Pancreas (tissue), 10 donors: ENCODE results near the gene MAD1L1. TPM values are rescaled to one million over a fixed set of nuclear protein-coding genes. Genes with fewer than 3 reads are reported as not detected.
"Not testable (repeated sequence)": the region's sequence is repeated elsewhere in the genome, so short reads cannot be mapped to it uniquely, and the experiment has no call there.

ENCODE experiments used
- ATAC-seq, 4 donors: fragments of 200-7000 bp; cut with Tn5 transposase; one replicate each; pipeline versions ENCODE4 v1.8.0 to v1.9.1; 2020; ENCODE audit warnings: mild to moderate bottlenecking in 4 of 4, moderate library complexity in 4 of 4
- DNase-seq, 6 donors: peaks; one replicate each; pipeline ENCODE4 v3.0.0-alpha.2; 2020
- FAIRE-seq: peaks from 2 replicates; lab custom pipeline; 2012; peaks lifted over from hg19 to GRCh38; lab: Jason Lieb, UNC
- H3K27ac ChIP-seq, 4 donors: fragments of 200-600 bp; sonication (generic); 1 replicate in 3 of 4; 2 replicates in 1 of 4; pipeline versions ENCODE4 v1.5.0 to v1.8.0; 2020
- H3K27me3 ChIP-seq, 4 donors: fragments of 200-600 bp; one replicate each; pipeline ENCODE4 v1.8.0; 2021
- H3K36me3 ChIP-seq, 3 donors: fragments of 200-600 bp; sonication (generic) in 1 of 3; one replicate each; pipeline versions ENCODE4 v1.5.0 to v1.8.0; 2020 to 2021
- H3K4me1 ChIP-seq, 3 donors: fragments of 200-600 bp; one replicate each; pipeline ENCODE4 v1.8.0; 2021
- H3K4me3 ChIP-seq, 4 donors: fragments of 200-600 bp; sonication (generic) in 2 of 4; one replicate each; pipeline versions ENCODE4 v1.5.0 to v1.8.0; 2020 to 2021
- H3K9me3 ChIP-seq, 4 donors: fragments of 200-600 bp; one replicate each; pipeline ENCODE4 v1.8.0; 2021
- CTCF ChIP-seq, 4 donors: fragments of 200-600 bp; sonication (generic) in 3 of 4; IDR thresholded peaks; one replicate each; pipeline versions ENCODE4 v1.5.0 to v1.8.0; 2021; ENCODE audit warnings: antibody characterized with exemption in 4 of 4
- WGBS, 2 donors: extraction: QIAGEN DNeasy Blood & Tissue Kit; methylation state at CpG; one replicate each; pipeline ENCODE4 v1.1.7; 2013; 5-methylcytosine and 5-hydroxymethylcytosine counted together
- intact Hi-C, 3 donors: fragments of 100-400 bp; cut with DNase I; formaldehyde crosslinking; loops; one replicate each; pipeline versions ENCODE4 v1.11.1 to v1.14.2; 2022
- polyA plus RNA-seq, 2 donors: library from polyadenylated mRNA; stranded (reverse); fragments of 200-250 nt; gene quantifications; one replicate each; pipeline ENCODE4 v1.2.3, GENCODE V29; 2013
- total RNA-seq, 6 donors: library from RNA; stranded (reverse); fragmentation: NEBNext Ultra II Directional in 4 of 6; extraction: Animal tissue kit (Norgen Biotek cat#: 25700) in 4 of 6; gene quantifications; one replicate each; pipeline versions ENCODE4 v1.2.1 to v1.2.4, GENCODE V29; 2021 to 2023
- donor health status: healthy with polysubstance abuse.
- donor health status: DM: no; HTN: no; CAD: no; lungs with moderate emphysema.
- donor health status: DM: no; HTN: no; CAD: no.
- donor health status: control.
- donor health status: control.
- donor health status: Bipolar disorder and iron deficiency.
- donor health status: DM: yes; HTN: yes; CAD: no.
- donor health status: DM: no; HTN: no; CAD: no.
- donor health status: DM: no; HTN: no; CAD: no.
- donor health status: DM: yes; HTN: yes; CAD: no.

MAD1L1 gene
- total and polyA plus RNA-seq, 8 donors, result 9.8 to 28.2 (median 11.9) TPM

- Histone ChIP-seq H3K36me3 (no peaks in the 10 kb centered on the region), H3K27me3 (no peaks in the 10 kb centered on the region), H3K4me1 (peaks cover 0 to 4% (median 3%) of the 10 kb centered on the region in 3 donors), H3K9me3 (no peaks in the 10 kb centered on the region), H3K27ac (no peak overlapping the region), H3K4me3 (no peak overlapping the region)
- WGBS, 2 donors, result 93% methylated on average over 31 to 35 of the region's 36 CpGs
- DNase-seq (peak in 1 of 6 donors; percentile 72), FAIRE-seq (no peak), ATAC-seq (no peak)
- intact Hi-C loops, result no loop called here
- TF ChIP-seq CTCF (IDR thresholded peaks at IDR 0.05), result no peak
Observed at GRCh38 chr7:1930381-1931065, 302.2 kb downstream of the MAD1L1 start.

- H3K27ac ChIP-seq, H3K9me3 ChIP-seq, ATAC-seq, intact Hi-C loops, H3K4me3 ChIP-seq, H3K36me3 ChIP-seq, FAIRE-seq, H3K27me3 ChIP-seq, H3K4me1 ChIP-seq: not testable (repeated sequence)
- DNase-seq, result peak in 1 of 6 donors; percentile 62
- WGBS, 2 donors, result 94 to 95% methylated on average over 22 to 29 of the region's 29 CpGs
Observed at GRCh38 chr7:1929349-1929925, 303.3 kb downstream of the MAD1L1 start.

- Histone ChIP-seq H3K4me1 (peaks cover 0 to 4% (median 3%) of the 10 kb centered on the region in 3 donors), H3K27me3 (no peaks in the 10 kb centered on the region), H3K4me3 (peak overlapping the region in 1 of 4 donors; percentile 14), H3K27ac (no peak overlapping the region), H3K9me3 (no peaks in the 10 kb centered on the region), H3K36me3 (no peaks in the 10 kb centered on the region)
- TF ChIP-seq CTCF (IDR thresholded peaks at IDR 0.05), result no peak
- peak; percentile 85 to 96 (median 90) for DNase-seq
- ATAC-seq, result peak; percentile 98 to 99 (median 98)
- intact Hi-C loops, result no loop called here
- no peak for FAIRE-seq
- 51 to 53% methylated on average over 20 of the region's 20 CpGs for WGBS, 2 donors
Observed at GRCh38 chr7:1928645-1929348, 303.9 kb downstream of the MAD1L1 start.

GRCh38 chr7:1927937-1928644 lies 304.7 kb downstream of the MAD1L1 start:
- peaks cover 0 to 4% (median 3%) of the 10 kb centered on the region in 3 donors for H3K4me1 ChIP-seq
- H3K27me3 ChIP-seq, result no peaks in the 10 kb centered on the region
- TF ChIP-seq CTCF (IDR thresholded peaks at IDR 0.05), result no peak
- no peaks in the 10 kb centered on the region for H3K9me3 ChIP-seq
- peak overlapping the region in 1 of 4 donors; percentile 14 for H3K4me3 ChIP-seq
- ATAC-seq (peak in 2 of 4 donors; percentile 19 to 45), FAIRE-seq (no peak), DNase-seq (peak in 2 of 6 donors; percentile 31 to 47)
- H3K27ac ChIP-seq, result no peak overlapping the region
- intact Hi-C loops, result no loop called here
- no peaks in the 10 kb centered on the region for H3K36me3 ChIP-seq
- 71 to 74% methylated on average over 35 of the region's 35 CpGs for WGBS, 2 donors

GRCh38 chr7:1926908-1927306 lies 305.8 kb downstream of the MAD1L1 start:
- Histone ChIP-seq H3K36me3 (no peaks in the 10 kb centered on the region), H3K27ac (no peak overlapping the region), H3K4me1 (peaks cover 0 to 4% (median 3%) of the 10 kb centered on the region in 3 donors), H3K27me3 (no peaks in the 10 kb centered on the region), H3K9me3 (no peaks in the 10 kb centered on the region), H3K4me3 (no peak overlapping the region)
- ATAC-seq (no peak), FAIRE-seq (no peak), DNase-seq (no peak)
- intact Hi-C loops, result no loop called here
- WGBS, 2 donors, result 93 to 95% methylated on average over 5 of the region's 5 CpGs
- TF ChIP-seq CTCF (IDR thresholded peaks at IDR 0.05), result no peak
